Activated naive CD8-positive, alpha-beta T cell treated with anti-CD3 and anti-CD28 coated beads, Interleukin-2, amount 10 ng/mL, durations not matched to agents 7 days and 5 days (primary cell): ENCODE measurements around the gene EP300. TPM values are rescaled to one million over a fixed set of nuclear protein-coding genes. Genes with fewer than 3 reads are reported as not detected.
A peak's percentile ranks its signal among the peaks of the same experiment; 100 is the strongest.
"Not testable (repeated sequence)": the region's sequence is repeated elsewhere in the genome, so short reads cannot be mapped to it uniquely, and the experiment has no call there.

Source experiments
- ATAC-seq: fragments of 150-1000 bp; cut with Tn5 transposase; one replicate; pipeline ENCODE4 v1.10.0; 2021; ENCODE audit warnings: low read depth, moderate library complexity
- POLR2A ChIA-PET: fragments of 350-600 bp; sonication (Branson Sonifier 250); formaldehyde crosslinking; loops from one replicate; lab custom pipeline; 2021; ENCODE audit warnings: antibody characterized with exemption; lab: Charles Lee
- DNase-seq: peaks from one replicate; pipeline ENCODE4 v3.0.0; 2021
- H3K27ac Mint-ChIP-seq: one replicate; pipeline ENCODE4 v1.8.0; 2022; ENCODE audit warnings: mild to moderate bottlenecking, mixed read lengths
- H3K27me3 Mint-ChIP-seq: one replicate; pipeline ENCODE4 v1.8.0; 2022; ENCODE audit warnings: mild to moderate bottlenecking, moderate library complexity, mixed read lengths
- H3K36me3 Mint-ChIP-seq: one replicate; pipeline ENCODE4 v1.8.0; 2021; ENCODE audit warnings: mild to moderate bottlenecking, mixed read lengths
- H3K4me1 Mint-ChIP-seq: one replicate; pipeline ENCODE4 v1.8.0; 2021; ENCODE audit warnings: mixed read lengths
- H3K4me3 Mint-ChIP-seq: one replicate; pipeline ENCODE4 v1.8.0; 2022; ENCODE audit warnings: mild to moderate bottlenecking, moderate library complexity, mixed read lengths
- H3K9me3 Mint-ChIP-seq: one replicate; pipeline ENCODE4 v1.8.0; 2021; ENCODE audit warnings: mixed read lengths
- total RNA-seq, 2 experiments: library from RNA; stranded (reverse); gene quantifications; one replicate each; pipeline ENCODE4 v1.2.3, GENCODE V29; 2021

EP300 gene
- total RNA-seq, 2 experiments from 2014 or later, result 82.9 to 85.4 TPM

GRCh38 chr22:41132550-41132949, 40.2 kb downstream of the EP300 start:
- ATAC-seq (no peak), DNase-seq (no peak)
- peaks cover 30% of the 10 kb centered on the region for H3K36me3 Mint-ChIP-seq
- no peaks in the 10 kb centered on the region for H3K4me1 Mint-ChIP-seq
- no peaks in the 10 kb centered on the region for H3K9me3 Mint-ChIP-seq
- H3K27me3 Mint-ChIP-seq, result no peaks in the 10 kb centered on the region
- H3K4me3 Mint-ChIP-seq, result no peak overlapping the region
- no peak overlapping the region for H3K27ac Mint-ChIP-seq
- POLR2A ChIA-PET, result no interaction called here

DNA sequence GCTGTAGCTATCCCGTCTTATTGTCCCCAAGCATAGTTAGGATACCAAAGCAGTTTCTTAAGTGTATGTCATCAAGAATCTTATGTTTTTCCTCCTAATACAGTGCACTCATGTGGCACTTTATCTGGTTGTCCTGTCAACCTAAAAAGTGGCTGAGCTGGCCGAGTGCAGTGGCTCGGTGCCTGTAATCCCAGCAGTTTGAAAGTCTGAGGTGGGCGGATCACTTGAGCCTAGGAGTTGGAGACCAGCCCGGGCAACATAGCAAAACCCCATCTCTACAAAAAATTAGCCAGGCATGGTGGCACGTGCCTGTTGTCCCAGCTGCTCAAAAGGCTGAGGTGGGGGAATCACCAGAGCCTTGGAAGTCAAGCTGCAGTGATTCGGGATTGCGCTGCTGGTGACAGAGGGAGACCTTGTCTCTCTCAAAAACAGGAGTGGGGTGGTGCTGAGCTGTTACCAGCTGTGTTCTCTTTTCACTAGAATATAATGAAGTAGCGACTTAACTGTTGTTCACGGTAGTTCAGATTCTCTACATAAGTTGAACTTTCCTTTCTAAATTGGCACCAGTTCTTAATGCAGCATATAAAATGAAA, 48.1 kb downstream of the EP300 start:
- ATAC-seq, result no peak

DNA sequence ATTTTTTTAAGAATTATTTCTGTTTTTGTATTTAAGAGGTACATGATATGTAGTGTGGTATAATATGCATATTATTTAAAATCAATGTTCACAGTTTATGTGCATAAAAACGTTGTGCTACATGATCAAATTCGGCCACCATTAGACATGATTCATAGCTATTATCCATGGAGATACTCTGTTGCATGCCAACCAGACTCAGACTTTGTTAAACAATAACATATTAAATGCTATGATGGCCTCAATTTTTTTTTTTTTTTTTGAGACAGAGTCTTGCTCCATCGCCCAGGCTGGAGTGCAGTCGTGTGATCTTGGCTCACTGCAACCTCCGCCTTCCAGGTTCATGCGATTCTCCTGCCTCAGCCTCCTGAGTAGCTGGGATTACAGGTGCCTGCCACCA, 53.5 kb downstream of the EP300 start:
- H3K27ac Mint-ChIP-seq, POLR2A ChIA-PET, H3K4me3 Mint-ChIP-seq, ATAC-seq, H3K4me1 Mint-ChIP-seq, H3K9me3 Mint-ChIP-seq, H3K27me3 Mint-ChIP-seq, DNase-seq: not testable (repeated sequence)
- peaks cover 38% of the 10 kb centered on the region for H3K36me3 Mint-ChIP-seq

More for the DNA sequence above, 48.1 kb downstream of the EP300 start:
- no peak overlapping the region for H3K4me3 Mint-ChIP-seq
- no peaks in the 10 kb centered on the region for H3K4me1 Mint-ChIP-seq
- no peak overlapping the region for H3K27ac Mint-ChIP-seq
- peaks cover 30% of the 10 kb centered on the region for H3K36me3 Mint-ChIP-seq
- DNase-seq, result no peak
- H3K9me3 Mint-ChIP-seq, result no peaks in the 10 kb centered on the region
- POLR2A ChIA-PET, result interaction anchor here (0.5 kb wide), 1 partner anchor 10 kb away, joined by 3 read pairs; no protein-coding TSS in a partner anchor
- no peaks in the 10 kb centered on the region for H3K27me3 Mint-ChIP-seq

- Mint-ChIP-seq H3K36me3 (peaks cover 40% of the 10 kb centered on the region), H3K27me3 (no peaks in the 10 kb centered on the region), H3K27ac (no peak overlapping the region), H3K4me3 (no peak overlapping the region), H3K9me3 (no peaks in the 10 kb centered on the region), H3K4me1 (no peaks in the 10 kb centered on the region)
- POLR2A ChIA-PET, result no interaction called here
- no peak for ATAC-seq
- DNase-seq, result no peak
Observed at GRCh38 chr22:41146573-41146972, 54.2 kb downstream of the EP300 start.

- POLR2A ChIA-PET, result no interaction called here
- Mint-ChIP-seq H3K9me3 (no peaks in the 10 kb centered on the region), H3K4me3 (no peak overlapping the region), H3K27ac (no peak overlapping the region), H3K36me3 (peaks cover 44% of the 10 kb centered on the region), H3K27me3 (no peaks in the 10 kb centered on the region), H3K4me1 (no peaks in the 10 kb centered on the region)
- DNase-seq (no peak), ATAC-seq (no peak)
Observed at GRCh38 chr22:41147722-41148121, 55.3 kb downstream of the EP300 start.

GRCh38 chr22:41152902-41153301, 60.5 kb downstream of the EP300 start:
- Mint-ChIP-seq H3K36me3 (peaks cover 50% of the 10 kb centered on the region), H3K9me3 (no peaks in the 10 kb centered on the region), H3K4me1 (no peaks in the 10 kb centered on the region), H3K27me3 (no peaks in the 10 kb centered on the region), H3K27ac (no peak overlapping the region), H3K4me3 (no peak overlapping the region)
- no peak for DNase-seq
- POLR2A ChIA-PET, result interaction anchor here (0.6 kb wide), 1 partner anchor 127 kb away, joined by 3 read pairs; no protein-coding TSS in a partner anchor
- no peak for ATAC-seq

DNA sequence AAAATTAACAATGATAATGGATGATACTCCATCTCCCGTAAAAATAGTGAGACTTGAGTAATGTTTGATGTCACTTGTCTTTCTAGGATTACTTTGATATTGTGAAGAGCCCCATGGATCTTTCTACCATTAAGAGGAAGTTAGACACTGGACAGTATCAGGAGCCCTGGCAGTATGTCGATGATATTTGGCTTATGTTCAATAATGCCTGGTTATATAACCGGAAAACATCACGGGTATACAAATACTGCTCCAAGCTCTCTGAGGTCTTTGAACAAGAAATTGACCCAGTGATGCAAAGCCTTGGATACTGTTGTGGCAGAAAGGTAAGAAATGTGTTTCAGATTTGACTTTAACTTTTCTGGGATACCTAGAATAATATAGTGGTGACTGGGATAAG, 64.7 kb downstream of the EP300 start:
- ATAC-seq (no peak), DNase-seq (no peak)
- no peaks in the 10 kb centered on the region for H3K9me3 Mint-ChIP-seq
- no peaks in the 10 kb centered on the region for H3K4me1 Mint-ChIP-seq
- H3K36me3 Mint-ChIP-seq, result peaks cover 43% of the 10 kb centered on the region
- no peaks in the 10 kb centered on the region for H3K27me3 Mint-ChIP-seq
- H3K27ac Mint-ChIP-seq, result no peak overlapping the region
- POLR2A ChIA-PET, result no interaction called here
- no peak overlapping the region for H3K4me3 Mint-ChIP-seq

GRCh38 chr22:41169157-41169556, 76.8 kb downstream of the EP300 start:
- no peaks in the 10 kb centered on the region for H3K9me3 Mint-ChIP-seq
- H3K36me3 Mint-ChIP-seq, result peaks cover 41% of the 10 kb centered on the region
- H3K4me1 Mint-ChIP-seq, result peaks cover 2% of the 10 kb centered on the region
- H3K27ac Mint-ChIP-seq, result no peak overlapping the region
- H3K27me3 Mint-ChIP-seq, result no peaks in the 10 kb centered on the region
- H3K4me3 Mint-ChIP-seq, result no peak overlapping the region
- ATAC-seq (no peak), DNase-seq (no peak)
- POLR2A ChIA-PET, result no interaction called here

DNA sequence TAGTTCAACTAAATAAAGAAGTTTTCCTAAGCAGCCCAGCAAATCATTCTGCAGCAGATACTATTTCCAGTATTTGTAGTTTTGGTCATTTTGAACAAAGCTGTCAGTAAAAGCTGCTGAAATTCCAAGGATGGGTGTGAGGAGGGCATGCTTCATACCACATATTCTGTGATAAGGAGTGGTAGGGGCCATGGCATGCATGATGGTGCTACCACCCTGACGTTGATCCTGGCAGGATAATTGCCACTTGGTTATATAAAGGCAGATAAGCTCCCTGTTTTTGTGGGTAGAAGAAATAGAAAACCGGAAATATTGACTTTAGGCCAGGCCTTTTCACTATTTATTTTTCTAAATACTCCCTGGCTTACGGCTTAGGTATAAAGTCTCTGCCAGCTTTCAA, 79.6 kb downstream of the EP300 start:
- H3K27me3 Mint-ChIP-seq, result no peaks in the 10 kb centered on the region

DNA sequence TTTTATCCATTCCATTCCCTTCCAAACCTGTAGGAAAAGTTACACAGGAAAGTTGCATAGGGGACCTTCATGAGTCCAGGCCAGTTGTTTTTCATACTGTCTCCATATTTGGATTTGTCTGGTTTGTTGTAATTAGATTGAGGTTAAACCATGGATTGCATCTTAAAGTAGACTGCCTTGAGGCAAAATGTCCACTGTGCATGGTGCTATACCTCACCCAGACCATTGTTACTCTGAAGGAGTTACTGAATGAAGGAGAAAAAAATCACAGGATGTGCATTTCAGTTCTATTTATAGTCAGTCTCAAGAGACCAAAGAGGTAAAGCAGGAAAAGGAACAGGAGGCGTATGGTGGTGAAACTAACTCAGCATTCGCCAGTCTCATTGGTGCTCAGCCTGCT, 83.2 kb downstream of the EP300 start:
- Mint-ChIP-seq H3K4me3 (peak overlapping the region; percentile 19), H3K36me3 (peaks cover 49% of the 10 kb centered on the region), H3K4me1 (peaks cover 16% of the 10 kb centered on the region), H3K9me3 (no peaks in the 10 kb centered on the region), H3K27ac (peak overlapping the region; percentile 61), H3K27me3 (no peaks in the 10 kb centered on the region)
- ATAC-seq (peak; percentile 46), DNase-seq (no peak)
- POLR2A ChIA-PET, result no interaction called here

More for the DNA sequence above, 79.6 kb downstream of the EP300 start:
- peaks cover 14% of the 10 kb centered on the region for H3K4me1 Mint-ChIP-seq
- H3K9me3 Mint-ChIP-seq, result no peaks in the 10 kb centered on the region
- H3K27ac Mint-ChIP-seq, result no peak overlapping the region
- ATAC-seq (no peak), DNase-seq (no peak)
- H3K4me3 Mint-ChIP-seq, result no peak overlapping the region
- POLR2A ChIA-PET, result interaction anchor here (1.5 kb wide), 1 partner anchor 221 kb away, joined by 5 read pairs; the partner anchor contains the start of gene RBX1
- H3K36me3 Mint-ChIP-seq, result peaks cover 54% of the 10 kb centered on the region

DNA sequence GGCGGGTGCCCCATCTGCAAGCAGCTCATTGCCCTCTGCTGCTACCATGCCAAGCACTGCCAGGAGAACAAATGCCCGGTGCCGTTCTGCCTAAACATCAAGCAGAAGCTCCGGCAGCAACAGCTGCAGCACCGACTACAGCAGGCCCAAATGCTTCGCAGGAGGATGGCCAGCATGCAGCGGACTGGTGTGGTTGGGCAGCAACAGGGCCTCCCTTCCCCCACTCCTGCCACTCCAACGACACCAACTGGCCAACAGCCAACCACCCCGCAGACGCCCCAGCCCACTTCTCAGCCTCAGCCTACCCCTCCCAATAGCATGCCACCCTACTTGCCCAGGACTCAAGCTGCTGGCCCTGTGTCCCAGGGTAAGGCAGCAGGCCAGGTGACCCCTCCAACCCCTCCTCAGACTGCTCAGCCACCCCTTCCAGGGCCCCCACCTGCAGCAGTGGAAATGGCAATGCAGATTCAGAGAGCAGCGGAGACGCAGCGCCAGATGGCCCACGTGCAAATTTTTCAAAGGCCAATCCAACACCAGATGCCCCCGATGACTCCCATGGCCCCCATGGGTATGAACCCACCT, 84.7 kb downstream of the EP300 start:
- Mint-ChIP-seq H3K4me1 (peaks cover 17% of the 10 kb centered on the region), H3K4me3 (no peak overlapping the region), H3K36me3 (peaks cover 53% of the 10 kb centered on the region), H3K27me3 (no peaks in the 10 kb centered on the region), H3K27ac (no peak overlapping the region), H3K9me3 (no peaks in the 10 kb centered on the region)
- POLR2A ChIA-PET, result no interaction called here
- DNase-seq (no peak), ATAC-seq (no peak)

DNA sequence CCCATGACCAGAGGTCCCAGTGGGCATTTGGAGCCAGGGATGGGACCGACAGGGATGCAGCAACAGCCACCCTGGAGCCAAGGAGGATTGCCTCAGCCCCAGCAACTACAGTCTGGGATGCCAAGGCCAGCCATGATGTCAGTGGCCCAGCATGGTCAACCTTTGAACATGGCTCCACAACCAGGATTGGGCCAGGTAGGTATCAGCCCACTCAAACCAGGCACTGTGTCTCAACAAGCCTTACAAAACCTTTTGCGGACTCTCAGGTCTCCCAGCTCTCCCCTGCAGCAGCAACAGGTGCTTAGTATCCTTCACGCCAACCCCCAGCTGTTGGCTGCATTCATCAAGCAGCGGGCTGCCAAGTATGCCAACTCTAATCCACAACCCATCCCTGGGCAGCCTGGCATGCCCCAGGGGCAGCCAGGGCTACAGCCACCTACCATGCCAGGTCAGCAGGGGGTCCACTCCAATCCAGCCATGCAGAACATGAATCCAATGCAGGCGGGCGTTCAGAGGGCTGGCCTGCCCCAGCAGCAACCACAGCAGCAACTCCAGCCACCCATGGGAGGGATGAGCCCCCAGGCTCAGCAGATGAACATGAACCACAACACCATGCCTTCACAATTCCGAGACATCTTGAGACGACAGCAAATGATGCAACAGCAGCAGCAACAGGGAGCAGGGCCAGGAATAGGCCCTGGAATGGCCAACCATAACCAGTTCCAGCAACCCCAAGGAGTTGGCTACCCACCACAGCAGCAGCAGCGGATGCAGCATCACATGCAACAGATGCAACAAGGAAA, 85.4 kb downstream of the EP300 start:
- POLR2A ChIA-PET, result no interaction called here

GRCh38 chr22:41178425-41178975, 86.1 kb downstream of the EP300 start:
- Mint-ChIP-seq H3K36me3 (peaks cover 44% of the 10 kb centered on the region), H3K4me1 (peaks cover 19% of the 10 kb centered on the region), H3K4me3 (no peak overlapping the region), H3K27me3 (no peaks in the 10 kb centered on the region), H3K27ac (peak overlapping the region; percentile 71), H3K9me3 (no peaks in the 10 kb centered on the region)
- ATAC-seq (no peak), DNase-seq (no peak)
- POLR2A ChIA-PET, result no interaction called here

More for the DNA sequence above, 85.4 kb downstream of the EP300 start:
- H3K36me3 Mint-ChIP-seq, result peaks cover 50% of the 10 kb centered on the region
- H3K27me3 Mint-ChIP-seq, result no peaks in the 10 kb centered on the region
- no peaks in the 10 kb centered on the region for H3K9me3 Mint-ChIP-seq
- H3K4me1 Mint-ChIP-seq, result peaks cover 18% of the 10 kb centered on the region
- no peak overlapping the region for H3K4me3 Mint-ChIP-seq
- H3K27ac Mint-ChIP-seq, result no peak overlapping the region
- DNase-seq, result no peak
- ATAC-seq, result no peak
